Measurements from ENCODE around the gene EXOC4.

GRCh38 chr7:133705596-133705995 lies 452.7 kb downstream of the EXOC4 start:
- TF ChIP-seq CTCF (conservative IDR thresholded peaks at IDR 0.05 in 1 of 2, IDR thresholded peaks at IDR 0.05 in 1 of 2; ENCODE audit: low read depth in 1 of 2, low read length in 2 of 2), result no peak
- TF ChIP-seq EZH2 (IDR thresholded peaks at IDR 0.05; ENCODE audit: low read length, missing control alignments), result no peak

Data from fibroblast of lung (primary cell).